K562 (cell line): ENCODE data around the gene CPT1B. TPM values are rescaled to one million over a fixed set of nuclear protein-coding genes. Genes with fewer than 3 reads are reported as not detected.
A peak's percentile ranks its signal among the peaks of the same experiment; 100 is the strongest.

Source experiments
- ATAC-seq: fragments of 200-7000 bp; cut with Tn5 transposase; 3 replicates; pipeline ENCODE4 v1.9.1; 2020; ENCODE audit warnings: moderate library complexity
- BruUV-seq: library from RNA; stranded (reverse); fragments of 400-500 nt; replicated peaks from 2 replicates; lab custom pipeline; 2021; lab: Mats Ljungman, UMichigan
- CTCF ChIA-PET: fragments of 300-600 bp; formaldehyde crosslinking; extraction: SDS; loops from one replicate; lab custom pipeline; 2021; ENCODE audit warnings: low intra/inter-chr PET ratio; lab: Yijun Ruan, JAX
- POLR2A ChIA-PET: fragments of 300-600, 350-650 bp; sonication (Branson Sonifier 250); formaldehyde crosslinking; extraction: SDS; loops from one replicate; lab custom pipeline; 2021; ENCODE audit warnings: antibody characterized with exemption, inconsistent platforms; lab: Yijun Ruan, JAX
- DNase-seq, 4 experiments: peaks; one replicate each; pipeline versions ENCODE4 v3.0.0 to v3.0.0-alpha.2; 2011 to 2018; ENCODE audit warnings: low spot score in 3 of 4, mixed read lengths in 3 of 4; ENCODE audit errors: extremely low read depth in 1 of 4
- FAIRE-seq: peaks from 2 replicates; lab custom pipeline; 2011; peaks lifted over from hg19 to GRCh38; lab: Jason Lieb, UNC
- H2AFZ ChIP-seq: 2 replicates; pipeline ENCODE4 v1.6.0; 2011; ENCODE audit warnings: low read depth, low read length, control low read depth, inconsistent platforms
- H3K27ac ChIP-seq: fragments of 200-600 bp; 3 replicates; pipeline ENCODE4 v1.8.0; 2011; ENCODE audit warnings: low read depth, mild to moderate bottlenecking, control low read depth, inconsistent platforms, low read length, moderate library complexity, mixed read lengths; ENCODE audit errors: extremely low read depth
- H3K27me3 ChIP-seq, 2 experiments: fragments of 300-600 bp in 1 of 2; 2 replicates in 1 of 2; 3 replicates in 1 of 2; pipeline versions ENCODE4 v1.6.0 to v1.8.0; 2011; ENCODE audit warnings: inconsistent platforms in 2 of 2, low read length in 2 of 2, mild to moderate bottlenecking in 1 of 2, mixed read lengths in 1 of 2, moderate library complexity in 1 of 2; ENCODE audit not compliant: control insufficient read depth in 2 of 2, insufficient read depth in 2 of 2
- H3K36me3 ChIP-seq: fragments of 300-600 bp; 3 replicates; pipeline ENCODE4 v1.8.0; 2011; ENCODE audit warnings: mild to moderate bottlenecking, low read length, inconsistent platforms; ENCODE audit not compliant: control insufficient read depth, insufficient read depth
- H3K4me1 ChIP-seq, 2 experiments: fragments of 200-600 bp in 1 of 2; replicated peaks in 1 of 2; 2 replicates in 1 of 2; 3 replicates in 1 of 2; pipeline versions ENCODE4 v1.5.1 to v1.8.0; 2011; ENCODE audit warnings: inconsistent platforms in 2 of 2, low read length in 2 of 2, mild to moderate bottlenecking in 1 of 2, mixed read lengths in 1 of 2, moderate library complexity in 1 of 2; ENCODE audit not compliant: control insufficient read depth in 2 of 2, insufficient read depth in 2 of 2
- H3K4me2 ChIP-seq: 2 replicates; pipeline ENCODE4 v1.6.1; 2011; ENCODE audit warnings: low read length, control low read depth, inconsistent platforms, mixed read lengths; ENCODE audit not compliant: insufficient read depth
- H3K4me3 ChIP-seq: fragments of 200-600 bp; sonication (generic), shearing (Covaris generic); 2 replicates; pipeline ENCODE4 v1.5.1; 2016; ENCODE audit warnings: control low read depth, inconsistent platforms
- H3K79me2 ChIP-seq: fragments of 200-600 bp; 3 replicates; pipeline ENCODE4 v1.8.0; 2011; ENCODE audit warnings: low read length, inconsistent platforms; ENCODE audit not compliant: control insufficient read depth, insufficient read depth
- H3K9ac ChIP-seq, 2 experiments: 2 replicates each; pipeline versions ENCODE4 v1.6.0 to v1.6.1; 2011; ENCODE audit warnings: low read depth in 2 of 2, low read length in 2 of 2, control low read depth in 1 of 2, inconsistent platforms in 1 of 2, mild to moderate bottlenecking in 1 of 2, mixed read lengths in 1 of 2; ENCODE audit not compliant: insufficient read depth in 1 of 2
- H3K9me1 ChIP-seq: one replicate; pipeline ENCODE4 v1.6.0; 2011; ENCODE audit warnings: inconsistent platforms, mild to moderate bottlenecking, low read length, moderate library complexity; ENCODE audit not compliant: control insufficient read depth, insufficient read depth
- H3K9me3 ChIP-seq: replicated peaks from 2 replicates; pipeline ENCODE4 v1.5.1; 2011; ENCODE audit warnings: low read depth, low read length, inconsistent platforms; ENCODE audit not compliant: control insufficient read depth, insufficient read depth
- H4K20me1 ChIP-seq: replicated peaks from 2 replicates; pipeline ENCODE4 v1.6.1; 2011; ENCODE audit warnings: low read length, inconsistent platforms, mixed read lengths; ENCODE audit not compliant: control insufficient read depth, insufficient read depth
- ARNT ChIP-seq, 2 experiments: fragments of 450-650 bp; IDR thresholded peaks; 2 replicates each; pipeline ENCODE4 v1.6.1; 2016; ENCODE audit warnings: mild to moderate bottlenecking in 1 of 2
- COPS2 ChIP-seq: fragments of 450-650 bp; conservative IDR thresholded peaks from 2 replicates; pipeline ENCODE4 v1.6.1; 2016; ENCODE audit warnings: mild to moderate bottlenecking, moderate library complexity
- CREB3L1 ChIP-seq: fragments of 450-650 bp; IDR thresholded peaks from 2 replicates; pipeline ENCODE4 v1.6.1; 2014; ENCODE audit warnings: low read depth, mild to moderate bottlenecking, moderate library complexity, borderline replicate concordance
- CREBBP ChIP-seq: IDR thresholded peaks from one replicate; pipeline ENCODE4 v1.6.1; 2012; ENCODE audit warnings: low read depth, mild to moderate bottlenecking, control low read depth, inconsistent platforms, low read length
- MECOM ChIP-seq: fragments of 250-450 bp; sonication (Bioruptor Pico); IDR thresholded peaks from 2 replicates; pipeline ENCODE4 v1.8.0; 2022; ENCODE audit warnings: inconsistent platforms
- NUFIP1 ChIP-seq: fragments of 450-650 bp; IDR thresholded peaks from 2 replicates; pipeline ENCODE4 v1.6.1; 2018; ENCODE audit not compliant: partially characterized antibody
- RAD51 ChIP-seq: fragments of 450-650 bp; IDR thresholded peaks from 2 replicates; pipeline ENCODE4 v1.7.1; 2016; ENCODE audit warnings: low read depth, mild to moderate bottlenecking, borderline replicate concordance
- SETDB1 ChIP-seq: IDR thresholded peaks from one replicate; pipeline ENCODE4 v1.6.1; 2012; ENCODE audit warnings: low read length, control low read depth, inconsistent platforms
- TGIF2 ChIP-seq: sonication (generic); formaldehyde crosslinking; IDR thresholded peaks from 2 replicates; pipeline ENCODE4 v1.8.1; 2022; ENCODE audit warnings: mild to moderate bottlenecking, missing genetic modification reagents, moderate library complexity
- WGBS: fragments of 100-300 bp; shearing (Covaris generic); methylation state at CpG from one replicate; pipeline ENCODE4 v1.1.6; 2016; ENCODE audit warnings: low coverage, mixed read lengths; ENCODE audit not compliant: insufficient coverage; ENCODE audit errors: missing lambda C conversion rate; 5-methylcytosine and 5-hydroxymethylcytosine counted together
- in situ Hi-C: fragments of 300-500 bp; cut with MboI; formaldehyde crosslinking; loops from 4 replicates; pipeline ENCODE4 v1.15.0; 2018; ENCODE audit warnings: inconsistent platforms, mixed read lengths
- intact Hi-C: fragments of 100-400 bp; cut with micrococcal nuclease; formaldehyde crosslinking; loops from 2 replicates; pipeline ENCODE4 v1.14.2; 2022
- polyA plus RNA-seq, 8 experiments: library from polyadenylated mRNA; depleted of rRNA in 4 of 8; stranded (reverse) in 5 of 8; unstranded in 3 of 8; fragments of >200 nt; fragmentation: Nextera tagmentation in 2 of 8; fragmentation: Illumina TruSeq in 1 of 8; extraction: Ambion mirVana in 2 of 8; extraction: Trizol in 1 of 8; gene quantifications; 2 replicates each; pipeline versions ENCODE4 v1.2.1 to v1.2.3, GENCODE V29; 2011 to 2014; ENCODE audit warnings: inconsistent platforms in 1 of 8, missing spikeins in 1 of 8
- total RNA-seq, 7 experiments: library from RNA; depleted of rRNA in 6 of 7; stranded (reverse); fragments of >200 nt in 6 of 7; fragmentation: Illumina TruSeq in 2 of 7; extraction: Trizol in 2 of 7; gene quantifications; 2 replicates each; pipeline versions ENCODE4 v1.2.1 to v1.2.3, GENCODE V29; 2011 to 2021; ENCODE audit warnings: low replicate concordance in 1 of 7

Gene CPT1B
- total and polyA plus RNA-seq, 9 of the 15 experiments (the other 6 are each of a cell fraction or from before 2014, with no cell fraction given), result 0.35 to 6.1 (median 2.6) TPM

GRCh38 chr22:50586416-50586815 lies 8.2 kb upstream of the CPT1B start:
- TF ChIP-seq MECOM (CRISPR knock-in tag), result no peak
- TF ChIP-seq CREBBP, result no peak
- no peak for TF ChIP-seq SETDB1
- no peak for TF ChIP-seq TGIF2 (CRISPR knock-in tag)
- no peak for TF ChIP-seq NUFIP1
- no peak for TF ChIP-seq CREB3L1
- no peak for TF ChIP-seq ARNT (IDR thresholded peaks at IDR 0.05)
- no peak for TF ChIP-seq RAD51
- no peak for TF ChIP-seq COPS2
- Histone ChIP-seq H4K20me1 (no peaks in the 10 kb centered on the region), H3K9me3 (no peaks in the 10 kb centered on the region), H3K4me3 (no peak overlapping the region), H3K27ac (no peak overlapping the region), H3K4me1 (peaks cover 15 to 18% of the 10 kb centered on the region in 2 experiments; a peak in 4 of 5 replicates), H3K79me2 (peaks cover 6% of the 10 kb centered on the region; the same call in 2 of the 3 replicates), H3K4me2 (peak overlapping the region; percentile 55; the same call in 1 of the 2 replicates), H3K27me3 (peaks cover 0 to 4% of the 10 kb centered on the region in 2 experiments; a peak in 2 of 5 replicates), H3K9me1 (no peaks in the 10 kb centered on the region), H3K36me3 (no peaks in the 10 kb centered on the region), H3K9ac (no peak overlapping the region), H2AFZ (no peak overlapping the region)
- 32% methylated on average over 5 of the region's 5 CpGs for WGBS
- no peak for DNase-seq
- ChIA-PET POLR2A (interaction anchor here (2.7 kb wide), 1 partner anchor 20 kb away, joined by 8 read pairs; no protein-coding TSS in a partner anchor), CTCF (no interaction called here)
- in situ Hi-C loops (no loop called here), intact Hi-C loops (no loop called here)
- FAIRE-seq, result no peak
- ATAC-seq, result no peak
- BruUV-seq, result no TSS peak
